Activated T-cell treated with anti-CD3 and anti-CD28 coated beads for 24 hours (primary cell): Measurements from ENCODE around the gene NXPE1.

ENCODE experiments used
- DNase-seq: peaks from one replicate; pipeline ENCODE4 v3.0.0-alpha.2; 2020; ENCODE audit warnings: low read depth

NXPE1 gene

DNA sequence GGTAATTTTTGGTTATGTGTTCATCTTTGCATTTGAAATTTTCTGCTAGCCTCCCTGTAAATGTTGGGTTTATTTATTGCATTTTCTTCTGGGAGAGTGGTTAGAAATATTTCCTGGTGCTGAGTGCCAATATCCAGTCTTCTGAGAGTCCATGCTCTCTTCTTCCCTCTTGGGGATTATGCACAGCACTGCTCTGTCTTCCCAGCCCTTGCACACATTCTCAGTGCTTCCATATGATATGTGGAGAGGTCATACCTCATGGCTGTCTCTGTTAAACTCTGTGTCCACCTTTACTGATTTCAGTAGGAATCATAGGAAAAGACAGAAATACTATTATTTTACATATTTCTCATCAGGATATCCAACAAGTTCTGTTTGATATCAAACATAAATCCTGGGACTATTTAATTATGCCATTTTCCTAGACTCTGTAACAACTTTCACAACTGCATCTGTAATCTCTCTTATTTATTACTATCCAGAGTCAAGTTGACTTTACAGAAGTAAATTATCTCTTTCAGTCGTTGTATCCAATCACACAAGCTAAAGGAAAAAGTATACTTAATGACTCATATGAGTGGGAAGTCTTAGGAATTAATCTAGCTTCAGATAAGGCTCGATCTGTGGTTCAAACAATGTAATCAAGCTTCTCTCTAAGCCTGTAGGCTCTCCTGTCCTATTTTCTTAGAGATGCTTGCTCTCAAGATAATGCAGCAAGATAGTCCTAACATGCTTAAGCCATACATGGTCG lies 2.7 kb upstream of the NXPE1 start:
- DNase-seq: no peak

GRCh38 chr11:114556135-114556534 lies 3.5 kb downstream of the NXPE1 start:
- no peak for DNase-seq

DNA sequence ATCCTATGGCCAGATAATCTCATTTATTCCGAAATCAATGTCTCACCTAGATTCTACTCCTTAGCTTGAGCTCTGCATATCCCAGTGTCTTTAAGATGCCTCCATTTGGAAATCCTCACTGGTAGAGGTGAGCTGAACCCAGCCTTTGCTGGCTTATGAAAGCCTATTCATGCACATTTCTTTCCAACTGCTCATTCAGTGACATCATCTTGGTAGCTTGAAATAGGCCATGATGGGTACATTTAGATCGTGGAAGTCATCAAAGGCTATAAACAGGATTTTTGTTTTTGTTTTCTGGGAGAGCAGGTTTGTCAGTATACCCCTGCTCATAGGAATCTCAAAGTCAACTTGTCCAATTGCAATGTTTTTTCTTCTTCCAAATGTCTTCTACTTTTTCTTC lies 6.0 kb downstream of the NXPE1 start:
- no peak for DNase-seq

DNA sequence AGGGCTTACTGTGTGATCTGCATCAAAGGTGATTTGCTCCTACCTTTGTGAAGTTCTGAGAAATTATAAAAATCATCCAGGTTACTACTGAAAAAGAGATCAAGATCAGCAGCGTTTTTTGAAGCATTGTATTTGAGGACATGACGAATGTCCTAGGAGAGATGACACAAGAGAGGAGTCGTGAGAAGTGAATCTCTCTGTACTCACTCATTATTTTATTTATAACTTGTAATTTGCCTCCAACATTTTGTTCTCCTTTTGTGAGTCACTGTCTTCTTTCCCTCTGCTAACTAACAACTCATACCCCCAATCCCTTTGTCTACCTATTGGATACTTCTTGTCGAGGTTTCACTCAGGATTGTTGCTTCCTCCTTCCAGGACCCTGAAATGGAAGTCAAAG lies 8.6 kb downstream of the NXPE1 start:
- DNase-seq: no peak

DNA sequence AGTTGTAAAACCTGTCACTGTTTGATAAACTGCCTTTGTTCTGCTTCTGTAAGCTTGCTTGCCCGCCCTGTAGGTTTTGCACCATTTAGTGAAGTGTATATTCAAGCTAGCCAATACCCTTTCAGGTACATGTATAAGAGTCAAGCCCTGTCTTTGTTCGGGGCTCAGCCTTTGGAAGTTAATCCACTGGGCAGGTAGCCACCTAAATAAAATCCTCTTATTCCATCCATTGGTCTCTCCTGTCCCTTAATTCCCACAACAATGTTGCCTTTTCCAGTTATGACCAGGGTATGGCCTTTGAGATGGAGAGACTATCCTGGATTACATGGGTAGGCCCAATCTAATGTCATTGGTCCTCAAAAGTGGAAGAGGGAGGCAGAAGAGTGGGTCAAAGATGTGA lies 34.0 kb downstream of the NXPE1 start:
- no peak for DNase-seq

- no peak for DNase-seq
Measured at GRCh38 chr11:114524122-114524521, 35.6 kb downstream of the NXPE1 start.

DNA sequence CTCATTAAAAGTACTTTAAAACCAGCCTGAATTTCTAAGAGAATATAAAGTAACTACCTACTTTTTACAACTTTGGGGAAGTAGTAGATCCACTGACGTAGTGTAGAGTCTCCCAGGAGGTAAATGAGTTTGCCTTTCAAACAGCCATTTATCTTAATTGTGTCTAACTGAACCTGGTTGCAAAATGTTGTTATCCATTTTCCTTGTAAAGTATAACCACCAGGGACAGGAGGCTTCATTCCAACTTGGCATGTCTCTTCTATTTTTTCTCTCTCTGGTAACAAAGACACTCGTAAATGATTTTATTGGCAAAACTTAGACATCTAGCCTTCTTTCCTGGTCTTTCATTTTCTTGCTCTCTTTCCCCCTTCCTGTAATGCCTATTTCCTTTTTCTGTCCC lies 36.9 kb downstream of the NXPE1 start:
- no peak for DNase-seq

GRCh38 chr11:114511538-114511937 lies 48.1 kb downstream of the NXPE1 start:
- no peak for DNase-seq

DNA sequence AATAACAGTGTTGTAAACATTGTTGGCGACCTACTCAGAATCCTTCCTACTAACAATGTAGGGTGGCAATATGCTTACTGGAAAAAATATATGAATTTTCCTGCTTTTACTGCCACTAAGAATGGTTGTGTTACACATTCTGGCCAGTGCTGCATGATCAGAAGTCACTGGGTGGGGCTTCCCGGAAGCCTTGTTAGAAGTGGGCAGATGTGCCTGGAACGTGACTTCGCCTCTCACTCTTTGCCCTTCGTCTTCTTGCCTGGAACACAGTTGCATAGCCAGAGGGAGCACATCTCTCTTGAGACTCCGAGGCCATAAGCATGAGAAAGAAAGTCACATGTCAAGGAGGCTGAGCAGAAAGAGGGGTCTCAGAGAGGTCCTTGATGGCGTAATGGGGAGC lies 48.6 kb downstream of the NXPE1 start:
- no peak for DNase-seq

DNA sequence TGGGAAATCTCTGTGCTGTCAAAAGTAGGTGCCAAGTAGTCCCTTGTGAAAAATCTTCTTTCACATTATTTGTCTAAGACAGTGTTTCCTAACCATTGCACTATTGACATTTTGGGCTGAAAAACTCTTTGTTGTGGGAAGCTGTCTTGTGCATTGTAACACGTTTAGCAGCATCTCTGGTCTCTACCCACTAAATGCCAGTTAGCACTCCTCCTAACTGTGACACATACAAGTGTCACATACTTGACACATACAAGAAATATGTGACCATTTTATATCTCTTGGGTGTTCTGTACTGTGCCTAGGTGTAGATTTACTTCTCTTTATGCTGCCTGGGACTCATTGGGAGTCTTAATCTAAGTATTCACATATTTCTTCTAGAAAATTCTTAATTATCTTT lies 57.8 kb downstream of the NXPE1 start:
- no peak for DNase-seq

DNA sequence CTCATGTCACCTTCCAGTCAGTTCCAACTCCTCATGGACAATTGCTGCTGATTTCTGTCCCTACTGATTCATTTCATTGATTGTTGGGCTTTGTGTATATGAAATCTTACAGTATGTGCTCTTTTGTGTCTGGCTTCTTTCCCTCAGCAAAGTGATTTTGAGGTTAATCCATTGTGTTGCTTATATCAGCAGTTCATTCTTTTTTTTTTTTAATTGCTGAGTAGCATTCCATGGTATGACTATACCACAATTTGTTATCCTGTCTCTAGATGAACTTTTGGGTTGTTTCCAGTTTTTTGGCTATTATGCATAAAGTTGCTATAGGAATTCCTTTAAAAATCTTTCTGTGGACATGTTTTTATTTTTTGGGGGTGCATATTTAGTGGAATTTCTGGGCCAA lies 59.9 kb downstream of the NXPE1 start:
- DNase-seq: no peak

- no peak for DNase-seq
Measured at GRCh38 chr11:114496915-114497314, 62.8 kb downstream of the NXPE1 start.

DNA sequence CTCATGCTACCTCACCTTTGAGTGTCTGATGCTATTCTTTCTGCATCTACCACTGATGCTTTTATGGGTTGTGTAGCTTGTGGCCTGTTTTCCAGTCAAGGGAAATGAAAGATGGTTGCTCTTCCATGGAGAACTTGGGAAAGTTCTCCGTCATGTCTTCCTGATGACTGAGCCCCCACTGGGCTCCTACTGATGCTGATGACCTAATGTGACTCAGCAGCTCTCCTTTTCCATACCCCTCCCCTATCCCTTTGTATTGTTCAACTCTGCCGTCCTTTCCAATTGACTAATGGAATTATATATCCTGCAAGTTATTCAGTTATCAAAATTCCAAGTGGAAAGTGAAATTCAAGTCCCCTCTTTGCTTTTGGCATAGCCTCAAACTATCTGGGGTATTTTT lies 75.8 kb downstream of the NXPE1 start:
- no peak for DNase-seq

GRCh38 chr11:114482114-114482513 lies 77.6 kb downstream of the NXPE1 start:
- no peak for DNase-seq

DNA sequence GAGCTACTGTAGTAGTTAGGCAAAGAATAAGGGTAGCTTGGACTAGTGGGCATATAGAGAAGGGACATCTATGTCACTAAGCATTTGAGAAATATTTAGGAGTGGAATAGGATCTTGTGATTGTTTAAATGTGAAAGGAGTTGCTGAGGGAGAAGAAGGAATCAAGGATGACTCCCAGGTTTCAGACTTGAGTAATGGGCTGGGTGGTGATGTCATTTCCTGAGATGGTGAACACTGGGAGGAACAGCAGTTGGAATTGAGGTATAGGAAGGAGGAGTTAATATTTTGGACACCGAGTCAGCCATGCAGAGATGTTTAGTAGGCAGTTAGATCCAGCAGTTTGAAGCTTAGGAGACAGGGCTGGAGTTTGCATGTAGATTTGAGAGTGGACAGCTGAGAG lies 80.3 kb downstream of the NXPE1 start:
- no peak for DNase-seq

DNA sequence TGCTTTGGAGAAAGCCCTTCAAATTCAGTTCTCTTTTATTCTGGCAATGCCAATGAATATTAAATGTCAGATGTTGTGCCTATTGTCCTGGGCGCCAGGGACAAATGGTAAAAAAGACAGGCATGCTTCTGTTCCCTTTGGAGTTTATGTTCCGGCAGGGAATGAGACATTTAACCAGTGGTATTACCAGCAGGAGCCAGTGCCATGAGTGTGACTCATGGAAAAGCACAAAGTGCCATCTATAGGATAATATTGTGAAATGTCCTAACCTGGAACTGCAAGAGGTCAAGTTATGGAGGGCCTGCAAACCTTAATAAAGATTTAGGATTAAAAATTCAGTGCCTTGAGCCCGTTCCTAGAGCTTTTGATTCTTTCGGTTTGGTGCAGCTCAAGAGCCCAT lies 80.9 kb downstream of the NXPE1 start:
- no peak for DNase-seq

DNA sequence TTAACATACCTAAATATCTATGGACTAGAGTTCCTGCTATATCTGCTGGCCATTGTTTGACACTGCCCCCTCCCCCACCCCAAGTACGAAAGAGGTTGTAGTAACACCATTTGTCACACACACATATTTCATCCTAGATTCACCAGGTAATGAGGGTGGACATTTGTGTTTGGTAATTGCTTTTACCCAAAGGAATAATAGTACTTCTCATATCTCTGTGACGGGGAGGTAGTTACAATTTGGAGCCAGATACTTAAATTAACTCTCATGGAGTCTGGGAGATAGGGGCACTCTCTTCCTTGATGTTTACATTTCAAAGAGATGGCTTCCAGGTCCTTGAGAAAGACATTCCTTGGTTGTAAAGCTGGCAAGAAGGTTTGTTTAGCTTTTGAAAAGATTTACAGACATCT lies 81.7 kb downstream of the NXPE1 start:
- DNase-seq: no peak

DNA sequence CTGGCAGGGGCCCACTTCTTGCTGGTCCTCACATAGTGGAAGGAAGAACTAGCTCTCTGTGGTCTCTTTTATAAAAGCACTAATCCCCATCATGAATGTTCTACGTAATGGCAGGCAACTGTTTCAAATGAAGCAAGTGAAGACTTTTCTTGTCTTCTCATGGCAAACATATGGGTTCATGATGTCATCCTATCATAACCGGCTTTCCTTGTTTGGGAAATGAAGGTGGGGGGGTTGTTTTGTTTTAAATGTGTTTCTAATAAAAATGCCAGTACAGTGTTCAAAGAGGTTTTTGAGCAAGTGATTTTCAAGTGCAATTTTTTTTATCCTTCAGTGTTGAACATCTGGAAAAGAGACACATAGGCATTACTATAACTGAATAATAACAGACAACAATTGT lies 87.0 kb downstream of the NXPE1 start:
- DNase-seq: no peak
